Endometrial microvascular endothelial cells (primary cell): ENCODE data around the gene WDSUB1. TPM values are rescaled to one million over a fixed set of nuclear protein-coding genes. Genes with fewer than 3 reads are reported as not detected.

ENCODE experiments used
- in situ Hi-C: cut with HindIII; loops from 2 replicates; pipeline ENCODE4 v1.10.0; 2017; ENCODE audit warnings: low sequenced_read_pairs, low pct_unique_long_range_greater_than_20kb; ENCODE audit errors: inconsistent ontology term
- total RNA-seq: library from RNA; depleted of rRNA; stranded (reverse); fragments of >200 nt; gene quantifications from one replicate; pipeline ENCODE4 v1.2.3, GENCODE V29; 2015; ENCODE audit errors: inconsistent ontology term

Gene WDSUB1
- total RNA-seq, 1 donor from 2014 or later, result 4.2 TPM

- in situ Hi-C loops, result no loop called here
Observed at GRCh38 chr2:159202568-159203071, 83.9 kb downstream of the WDSUB1 start.

DNA sequence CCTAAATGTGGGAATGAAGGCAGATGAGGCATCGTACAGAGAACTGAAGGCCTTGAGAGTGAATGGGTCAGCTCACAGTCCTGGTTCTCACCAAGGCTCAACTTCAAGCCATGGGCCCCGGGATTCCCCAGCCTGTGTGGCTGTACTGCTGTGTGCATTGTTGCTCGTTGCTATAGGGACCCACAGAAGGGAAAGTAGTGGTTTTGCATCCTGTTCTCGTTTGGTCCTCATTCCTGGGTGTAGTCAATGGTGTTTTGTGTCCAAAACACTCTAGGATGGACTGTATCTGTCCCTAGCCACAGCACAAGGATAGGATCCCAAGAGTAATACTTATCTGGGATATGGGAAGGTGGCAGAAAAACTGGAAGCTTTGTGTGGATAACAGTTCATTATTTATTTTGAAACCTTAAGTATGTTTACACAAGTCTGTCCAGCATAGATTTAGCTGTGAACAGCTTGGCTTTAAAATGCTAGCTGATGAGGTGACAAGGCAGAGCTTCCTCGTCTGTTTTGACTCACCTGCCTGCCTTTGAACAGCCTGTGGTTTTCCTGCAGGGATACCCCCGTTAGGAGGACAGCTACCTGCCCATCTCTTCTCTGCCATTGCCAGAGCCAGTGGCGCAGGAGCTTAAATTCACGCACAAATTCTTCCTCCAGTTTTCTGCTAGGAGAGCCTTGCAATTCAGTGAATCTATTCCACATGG lies 85.0 kb downstream of the WDSUB1 start:
- in situ Hi-C loops, result no loop called here

DNA sequence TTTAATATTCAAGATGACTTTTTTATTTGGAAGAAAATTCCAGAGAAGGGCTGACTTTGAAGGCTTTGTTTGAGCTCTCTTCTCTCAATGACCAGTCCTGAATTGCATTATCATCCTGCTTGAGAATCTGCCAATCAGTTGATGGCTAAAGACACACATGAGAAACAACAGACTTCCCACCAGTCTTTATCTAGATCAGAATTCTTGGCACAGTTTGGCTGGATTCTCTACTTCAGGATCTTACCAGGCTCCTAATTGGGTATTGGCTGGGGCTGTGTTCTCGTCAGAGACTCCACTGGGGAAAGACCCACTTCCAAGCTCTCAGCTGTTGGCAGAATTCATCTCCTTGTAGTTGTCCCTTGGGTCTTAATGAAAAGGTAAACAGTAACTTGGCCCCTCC lies 86.0 kb downstream of the WDSUB1 start:
- in situ Hi-C loops, result no loop called here

- in situ Hi-C loops, result no loop called here
Observed at GRCh38 chr2:159199761-159200465, 86.6 kb downstream of the WDSUB1 start.

DNA sequence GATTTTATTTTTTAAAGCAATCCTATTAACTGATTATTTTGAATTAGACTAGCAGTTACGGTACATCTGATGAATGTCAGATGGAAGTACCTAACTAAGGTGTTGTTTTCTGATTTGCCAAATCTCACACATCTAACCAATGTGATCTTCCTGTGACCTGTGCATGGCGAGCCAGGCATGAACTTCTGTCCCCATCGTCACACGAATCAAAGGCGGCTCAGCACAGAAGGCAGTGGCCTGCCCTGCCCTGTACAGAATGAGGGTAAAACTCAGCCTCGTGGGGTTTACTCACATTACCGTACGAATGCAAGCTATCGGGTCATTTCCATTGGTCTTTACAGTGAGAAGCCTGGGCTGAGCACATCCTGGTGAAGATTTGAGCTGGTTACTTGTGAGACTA lies 87.3 kb downstream of the WDSUB1 start:
- in situ Hi-C loops, result no loop called here

DNA sequence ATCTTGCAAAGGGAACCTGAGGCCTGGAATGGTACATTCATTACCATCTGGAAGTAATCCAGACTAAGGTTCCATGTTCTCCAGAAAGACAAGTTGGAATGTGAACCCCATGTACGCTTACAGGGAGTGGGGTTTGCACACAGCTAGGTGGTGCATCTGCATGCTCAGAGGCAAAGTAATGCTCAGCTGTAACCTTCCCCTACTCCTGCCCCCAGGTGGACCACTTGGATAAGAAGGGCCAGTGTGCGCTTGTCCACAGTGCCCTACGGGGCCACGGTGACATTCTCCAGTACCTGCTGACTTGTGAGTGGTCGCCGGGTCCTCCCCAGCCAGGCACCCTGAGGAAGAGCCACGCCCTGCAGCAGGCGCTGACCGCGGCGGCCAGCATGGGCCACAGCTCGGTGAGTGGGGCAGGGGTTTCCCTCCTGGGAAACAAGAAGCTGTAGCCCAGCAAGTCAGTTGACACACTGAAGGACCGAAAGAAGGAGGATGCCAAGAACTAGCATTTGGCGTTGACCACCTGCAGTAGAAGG lies 90.0 kb downstream of the WDSUB1 start:
- in situ Hi-C loops, result no loop called here

DNA sequence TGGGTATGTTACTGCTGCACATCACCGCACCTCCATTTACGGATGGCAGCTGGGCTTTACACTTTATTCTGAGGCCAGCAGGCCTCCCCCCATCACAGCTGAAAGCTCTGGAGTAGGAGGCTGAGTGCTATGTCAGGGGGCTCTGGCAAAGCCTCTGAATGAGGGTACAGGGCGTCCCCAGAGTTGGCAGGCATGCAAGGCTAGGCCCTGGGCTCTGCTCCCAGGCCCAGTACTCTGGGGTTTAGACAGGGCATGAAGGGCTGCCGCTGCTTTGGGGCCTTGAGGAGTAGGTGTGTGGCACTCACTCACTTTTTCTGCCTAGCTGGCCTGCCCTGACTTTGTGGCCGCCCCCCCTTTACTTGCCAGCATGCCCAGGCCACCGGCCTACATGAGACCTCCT lies 90.8 kb downstream of the WDSUB1 start:
- in situ Hi-C loops, result no loop called here

DNA sequence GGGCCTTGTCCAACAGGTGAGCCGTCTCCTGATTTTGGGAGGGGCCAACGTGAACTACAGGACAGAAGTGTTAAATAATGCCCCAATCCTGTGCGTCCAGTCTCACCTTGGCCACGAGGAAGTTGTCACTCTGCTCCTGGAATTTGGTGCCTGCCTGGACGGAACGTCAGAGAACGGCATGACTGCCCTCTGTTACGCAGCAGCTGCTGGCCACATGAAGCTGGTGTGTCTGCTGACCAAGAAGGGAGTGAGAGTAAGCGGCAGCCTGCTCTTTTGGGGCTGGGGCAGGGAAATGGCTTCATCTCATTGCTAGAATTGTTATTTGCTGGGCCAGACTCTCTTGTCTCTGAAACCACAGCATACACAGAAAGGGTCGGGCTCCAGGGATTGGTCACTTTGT lies 92.3 kb downstream of the WDSUB1 start:
- in situ Hi-C loops, result no loop called here

DNA sequence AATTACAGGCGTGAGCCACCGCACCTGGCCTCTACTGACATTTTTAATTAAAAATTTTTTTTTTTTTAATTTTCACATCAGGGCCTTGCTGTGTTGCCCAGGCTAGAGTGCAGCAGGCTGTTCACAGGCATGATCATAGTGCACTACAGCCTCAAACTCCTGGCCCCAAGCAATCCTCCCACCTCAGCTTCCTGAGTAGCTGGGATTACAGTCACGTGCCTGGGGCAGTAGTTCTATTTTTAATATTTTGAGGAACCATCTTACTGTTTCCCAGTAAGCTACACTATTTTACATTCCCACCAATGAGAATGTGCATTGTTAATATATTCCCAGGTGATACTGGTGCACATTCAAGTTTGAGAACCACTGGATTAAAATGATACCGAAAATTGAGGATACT lies 92.7 kb downstream of the WDSUB1 start:
- in situ Hi-C loops, result no loop called here

GRCh38 chr2:159192371-159192918 lies 94.1 kb downstream of the WDSUB1 start:
- in situ Hi-C loops, result no loop called here

DNA sequence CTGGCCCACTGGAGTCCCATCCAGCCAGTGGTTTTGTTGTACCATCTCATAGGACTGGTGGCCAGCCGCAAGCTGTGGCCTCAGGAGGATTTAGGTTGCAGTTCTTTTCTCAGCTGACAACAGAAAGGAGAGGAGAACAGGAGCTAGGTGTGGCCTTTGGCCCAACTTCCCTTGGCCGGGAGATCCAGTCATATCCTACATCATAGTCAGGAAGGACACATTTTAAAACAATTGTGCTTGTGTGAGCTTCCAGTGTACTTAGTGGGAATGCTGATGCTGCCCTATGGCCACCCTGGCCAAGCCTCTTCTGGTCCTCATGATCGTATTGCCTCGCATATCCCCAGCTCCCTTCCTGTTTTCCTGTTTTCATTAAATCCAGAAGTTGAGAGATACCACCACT lies 98.1 kb downstream of the WDSUB1 start:
- in situ Hi-C loops, result no loop called here

GRCh38 chr2:159187106-159187505 lies 99.4 kb downstream of the WDSUB1 start:
- in situ Hi-C loops, result no loop called here

GRCh38 chr2:159186462-159186861 lies 100.0 kb downstream of the WDSUB1 start:
- in situ Hi-C loops, result no loop called here
